Right lobe of liver (tissue), 6 donors: ENCODE measurements around the gene TNFRSF13B. TPM values are rescaled to one million over a fixed set of nuclear protein-coding genes. Genes with fewer than 3 reads are reported as not detected.

Source experiments
- ATAC-seq, 4 donors: fragments of 200-7000 bp; cut with Tn5 transposase; one replicate each; pipeline ENCODE4 v1.9.1; 2020; ENCODE audit warnings: mild to moderate bottlenecking in 4 of 4, moderate library complexity in 4 of 4
- DNase-seq, 3 donors: peaks; one replicate each; pipeline ENCODE4 v3.0.0-alpha.2; 2020
- H3K27ac ChIP-seq, 3 donors: fragments of 200-600 bp; one replicate each; pipeline ENCODE4 v1.8.0; 2022
- H3K27me3 ChIP-seq, 2 donors: fragments of 200-600 bp; one replicate each; pipeline ENCODE4 v1.8.0; 2022
- H3K36me3 ChIP-seq, 4 donors: fragments of 200-600 bp; sonication (generic) in 1 of 4; one replicate each; pipeline versions ENCODE4 v1.5.1 to v1.8.0; 2017 to 2022; ENCODE audit warnings: control low read depth in 1 of 4
- H3K4me1 ChIP-seq, 4 donors: fragments of 200-600 bp; sonication (generic) in 1 of 4; one replicate each; pipeline versions ENCODE4 v1.5.1 to v1.8.0; 2017 to 2022; ENCODE audit warnings: control low read depth in 1 of 4
- H3K4me3 ChIP-seq, 3 donors: fragments of 200-600 bp; one replicate each; pipeline ENCODE4 v1.8.0; 2022
- H3K9me3 ChIP-seq, 4 donors: fragments of 200-600 bp; sonication (generic) in 1 of 4; one replicate each; pipeline versions ENCODE4 v1.5.1 to v1.8.0; 2017 to 2022; ENCODE audit warnings: control low read depth in 1 of 4
- CTCF ChIP-seq, 4 donors: fragments of 200-600 bp in 3 of 4; fragments of 450-650 bp in 1 of 4; IDR thresholded peaks; one replicate each; pipeline versions ENCODE4 v1.5.1 to v1.8.0; 2016 to 2022; ENCODE audit warnings: antibody characterized with exemption in 4 of 4, mild to moderate bottlenecking in 2 of 4
- POLR2A ChIP-seq: fragments of 450-650 bp; IDR thresholded peaks from one replicate; pipeline ENCODE4 v1.6.1; 2017; ENCODE audit warnings: antibody characterized with exemption, mild to moderate bottlenecking
- WGBS: methylation state at CpG from one replicate; pipeline ENCODE4 v1.1.6; 2018; ENCODE audit warnings: low coverage, low lambda C conversion rate; ENCODE audit not compliant: insufficient coverage; ENCODE audit errors: missing lambda C conversion rate; 5-methylcytosine and 5-hydroxymethylcytosine counted together
- intact Hi-C, 2 donors: fragments of 100-400 bp; cut with DNase I; formaldehyde crosslinking; loops; one replicate each; pipeline versions ENCODE4 v1.11.2 to v1.14.1; 2022
- total RNA-seq, 6 experiments: library from RNA; depleted of rRNA in 2 of 6; stranded (reverse); fragments of >200 nt in 2 of 6; fragmentation: NEBNext Ultra II Directional in 3 of 6; extraction: Animal tissue kit (Norgen Biotek cat#: 25700) in 3 of 6; gene quantifications; one replicate each; pipeline versions ENCODE4 v1.1.0 to v1.2.4, GENCODE V29; 2016 to 2023
- donor health status: DM: no; HTN: yes; CAD: no.
- donor health status: DM: no; HTN: no; CAD: no.
- donor health status: DM: no; HTN: no; CAD: no.
- donor health status: DM: no; HTN: yes; CAD: no.
- donor health status: DM: no; HTN: yes; CAD: no.

Gene TNFRSF13B
- total RNA-seq, 6 experiments from 2014 or later, result 0.44 TPM; not detected in 5

- Histone ChIP-seq H3K4me3 (no peak overlapping the region), H3K27me3 (no peaks in the 10 kb centered on the region), H3K36me3 (no peaks in the 10 kb centered on the region), H3K27ac (no peak overlapping the region), H3K9me3 (no peaks in the 10 kb centered on the region), H3K4me1 (no peaks in the 10 kb centered on the region)
- intact Hi-C loops, result no loop called here
- no peak for DNase-seq
- ATAC-seq, result no peak
- TF ChIP-seq CTCF (IDR thresholded peaks at IDR 0.05) (no peak), POLR2A (no peak)
- 14% methylated on average over 1 of the region's 1 CpG for WGBS
Measured at GRCh38 chr17:16939208-16939576, 32.7 kb downstream of the TNFRSF13B start.

GRCh38 chr17:16938496-16939207 lies 33.3 kb downstream of the TNFRSF13B start:
- Histone ChIP-seq H3K4me1 (no peaks in the 10 kb centered on the region), H3K4me3 (no peak overlapping the region), H3K9me3 (no peaks in the 10 kb centered on the region), H3K36me3 (no peaks in the 10 kb centered on the region), H3K27me3 (no peaks in the 10 kb centered on the region), H3K27ac (no peak overlapping the region)
- TF ChIP-seq POLR2A (no peak), CTCF (IDR thresholded peaks at IDR 0.05) (no peak)
- DNase-seq (no peak), ATAC-seq (no peak)
- intact Hi-C loops, result no loop called here
- 14% methylated on average over 7 of the region's 12 CpGs for WGBS

- TF ChIP-seq POLR2A, result no peak
- no peak for TF ChIP-seq CTCF (IDR thresholded peaks at IDR 0.05)
- WGBS, result 82% methylated on average over 6 of the region's 10 CpGs
- intact Hi-C loops, result no loop called here
Measured at GRCh38 chr17:16938031-16938430, 33.9 kb downstream of the TNFRSF13B start.

GRCh38 chr17:16937431-16937830 lies 34.5 kb downstream of the TNFRSF13B start:
- no peak overlapping the region for H3K27ac ChIP-seq
- intact Hi-C loops, result no loop called here
- no peaks in the 10 kb centered on the region for H3K27me3 ChIP-seq
- ATAC-seq (no peak), DNase-seq (no peak)
- TF ChIP-seq POLR2A (no peak), CTCF (IDR thresholded peaks at IDR 0.05) (no peak)
- no peaks in the 10 kb centered on the region for H3K36me3 ChIP-seq
- no peaks in the 10 kb centered on the region for H3K4me1 ChIP-seq
- WGBS, result 69% methylated on average over 10 of the region's 17 CpGs
- no peak overlapping the region for H3K4me3 ChIP-seq
- no peaks in the 10 kb centered on the region for H3K9me3 ChIP-seq

More at GRCh38 chr17:16938031-16938430, 33.9 kb downstream of the TNFRSF13B start:
- no peaks in the 10 kb centered on the region for H3K4me1 ChIP-seq
- H3K36me3 ChIP-seq, result no peaks in the 10 kb centered on the region
- H3K9me3 ChIP-seq, result no peaks in the 10 kb centered on the region
- no peak for DNase-seq
- H3K27ac ChIP-seq, result no peak overlapping the region
- ATAC-seq, result no peak
- H3K4me3 ChIP-seq, result no peak overlapping the region
- H3K27me3 ChIP-seq, result no peaks in the 10 kb centered on the region
